Activated CD4-positive, alpha-beta T cell treated with anti-CD3 and anti-CD28 coated beads, Interleukin-10, Interleukin-2, amounts not matched to agents 100 ng/mL and 50 ng/mL, durations not matched to agents 16 hours and 8 hours (primary cell): ENCODE measurements around the gene VAV2.
"Not testable (repeated sequence)": the region's sequence is repeated elsewhere in the genome, so short reads cannot be mapped to it uniquely, and the experiment has no call there.

Experiments used
- DNase-seq: peaks from one replicate; pipeline ENCODE4 v3.0.0-alpha.2; 2020

VAV2 gene

GRCh38 chr9:133761641-133762248, 230.4 kb downstream of the VAV2 start:
- no peak for DNase-seq

- no peak for DNase-seq
Measured at GRCh38 chr9:133760713-133761290, 231.3 kb downstream of the VAV2 start.

- no peak for DNase-seq
Measured at GRCh38 chr9:133759946-133760345, 232.2 kb downstream of the VAV2 start.

GRCh38 chr9:133759146-133759900, 232.8 kb downstream of the VAV2 start:
- no peak for DNase-seq

DNA sequence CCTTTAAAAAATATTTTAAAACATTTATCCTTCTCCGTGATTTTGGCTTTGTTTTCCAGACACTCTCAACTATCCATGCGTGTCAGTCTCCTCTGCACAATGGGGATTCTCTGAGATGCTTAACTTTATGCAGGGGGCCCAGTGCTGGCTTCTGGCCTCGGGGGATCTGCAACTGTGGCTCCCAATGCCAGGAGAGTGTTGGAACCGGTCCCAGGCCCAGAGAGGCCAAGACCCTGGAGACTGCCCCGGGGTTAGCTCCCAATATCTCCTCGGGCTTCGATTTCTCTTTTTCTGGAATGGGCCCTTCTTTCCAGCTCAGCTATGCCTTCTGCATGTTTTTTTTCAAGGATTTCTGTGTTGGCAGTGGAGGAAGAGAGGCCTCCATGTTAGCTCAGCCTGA, 233.9 kb downstream of the VAV2 start:
- DNase-seq = no peak

DNA sequence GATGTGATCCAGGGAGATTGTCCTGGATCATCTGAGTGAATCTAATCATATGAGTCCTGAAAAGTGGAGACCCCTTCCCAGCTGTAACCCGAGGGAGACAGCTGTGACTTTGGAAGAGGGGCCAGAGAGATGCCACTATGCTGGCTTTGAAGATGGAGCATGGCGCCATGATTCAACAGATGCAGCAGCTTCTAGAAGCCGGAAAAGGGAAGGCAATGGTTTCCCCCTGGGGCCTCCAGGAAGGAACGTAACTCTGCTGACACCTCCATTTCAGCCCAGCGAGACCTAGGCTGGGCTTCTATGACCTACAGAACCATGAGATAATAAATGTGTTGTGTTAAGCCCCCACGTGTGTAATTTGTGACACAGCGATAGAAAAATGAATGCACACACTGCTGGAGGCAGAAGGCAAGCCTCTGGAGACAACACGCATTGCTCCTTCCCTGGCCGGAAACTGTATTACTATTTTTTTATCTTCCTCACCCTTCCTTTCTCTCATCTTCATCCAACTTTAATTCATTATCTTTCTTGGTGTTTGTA, 237.4 kb downstream of the VAV2 start:
- no peak for DNase-seq

GRCh38 chr9:133754187-133754586, 237.9 kb downstream of the VAV2 start:
- DNase-seq = no peak

- DNase-seq = no peak
Measured at GRCh38 chr9:133752739-133753446, 239.2 kb downstream of the VAV2 start.

DNA sequence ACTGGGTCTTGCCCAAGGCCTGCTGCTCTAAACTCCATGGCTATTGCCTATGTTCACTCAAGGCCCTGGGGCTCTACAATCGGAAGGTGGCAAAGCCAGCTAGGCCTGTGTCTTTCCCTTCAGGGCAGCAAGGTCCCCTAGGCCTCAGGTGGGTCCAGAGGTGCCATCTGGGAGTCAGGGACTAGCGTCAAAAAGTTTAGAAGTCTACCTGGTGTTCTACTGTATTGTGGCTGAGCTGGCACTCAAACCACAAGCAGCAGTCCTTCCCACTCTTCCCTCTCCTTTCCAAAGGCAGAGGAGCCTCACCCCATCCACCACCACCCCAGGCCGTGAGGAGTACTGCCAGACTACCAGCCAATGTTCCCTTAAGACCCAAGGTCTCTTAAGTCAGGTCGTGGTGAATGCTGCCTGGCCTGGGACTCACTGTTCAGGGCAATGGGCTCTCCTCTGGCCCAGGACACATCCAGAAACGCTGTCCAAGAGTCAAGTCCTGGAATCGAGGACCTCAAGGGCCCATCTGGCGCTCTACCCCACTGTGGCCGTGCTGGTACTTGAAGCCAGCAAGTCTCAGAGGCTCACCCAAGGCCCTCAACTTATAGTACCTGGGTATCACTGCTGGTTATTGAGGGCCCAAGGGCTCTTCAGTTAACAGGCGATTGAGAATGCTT, 241.0 kb downstream of the VAV2 start:
- DNase-seq = no peak

DNA sequence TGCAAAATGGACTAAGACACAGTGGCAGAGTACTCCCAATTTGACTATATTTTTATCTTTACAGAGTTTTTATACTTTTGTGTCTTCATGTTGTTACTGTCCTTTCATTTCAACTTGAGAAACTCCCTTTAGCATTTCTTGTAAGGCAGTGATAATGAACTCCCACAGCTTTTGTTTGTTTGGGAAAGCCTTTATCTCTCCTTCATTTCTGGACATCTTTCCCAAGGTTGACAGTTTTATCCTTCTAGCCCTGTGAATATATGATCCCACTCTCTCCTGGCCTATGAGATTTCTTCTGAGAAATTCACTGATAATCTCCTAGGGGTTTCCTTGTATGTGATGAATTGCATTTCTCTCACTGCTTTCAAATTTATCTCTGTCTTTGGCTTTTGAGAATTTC, 244.8 kb downstream of the VAV2 start:
- no peak for DNase-seq

DNA sequence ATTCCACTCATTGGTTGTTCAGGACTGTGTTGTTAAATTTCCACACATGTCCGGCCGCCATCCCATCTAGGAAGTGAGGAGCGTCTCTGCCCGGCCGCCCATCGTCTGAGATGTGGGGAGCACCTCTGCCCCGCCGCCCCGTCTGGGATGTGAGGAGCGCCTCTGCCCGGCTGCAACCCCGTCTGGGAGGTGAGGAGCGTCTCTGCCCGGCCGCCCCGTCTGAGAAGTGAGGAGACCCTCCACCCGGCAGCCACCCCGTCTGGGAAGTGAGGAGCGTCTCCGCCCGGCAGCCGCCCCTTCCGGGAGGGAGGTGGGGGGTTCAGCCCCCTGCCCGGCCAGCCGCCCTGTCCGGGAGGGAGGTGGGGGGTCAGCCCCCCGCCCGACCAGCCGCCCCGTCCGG, 247.6 kb downstream of the VAV2 start:
- not testable (repeated sequence) for DNase-seq

- peak; percentile 69 for DNase-seq
Measured at GRCh38 chr9:133742849-133743444, 249.2 kb downstream of the VAV2 start.

- DNase-seq = no peak
Measured at GRCh38 chr9:133742251-133742650, 249.9 kb downstream of the VAV2 start.

DNA sequence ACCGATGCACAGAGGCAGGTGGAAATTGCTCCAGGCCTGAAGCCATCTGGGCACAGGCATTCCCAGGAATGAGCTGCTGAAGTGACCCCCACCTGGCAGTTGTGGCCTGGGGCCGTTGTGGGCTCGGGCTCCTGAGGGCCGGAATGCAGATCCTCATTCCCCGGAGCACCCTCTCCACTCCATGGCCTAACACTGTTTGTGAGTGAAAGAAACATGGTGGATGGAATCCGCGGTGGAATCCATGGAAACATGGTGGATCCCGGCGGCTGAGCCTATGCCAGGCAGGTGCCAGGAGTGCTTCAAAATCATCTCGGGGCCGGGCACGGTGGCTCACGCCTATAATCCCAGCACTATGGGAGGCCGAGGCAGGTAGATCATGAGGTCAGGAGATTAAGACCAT, 250.4 kb downstream of the VAV2 start:
- no peak for DNase-seq

DNA sequence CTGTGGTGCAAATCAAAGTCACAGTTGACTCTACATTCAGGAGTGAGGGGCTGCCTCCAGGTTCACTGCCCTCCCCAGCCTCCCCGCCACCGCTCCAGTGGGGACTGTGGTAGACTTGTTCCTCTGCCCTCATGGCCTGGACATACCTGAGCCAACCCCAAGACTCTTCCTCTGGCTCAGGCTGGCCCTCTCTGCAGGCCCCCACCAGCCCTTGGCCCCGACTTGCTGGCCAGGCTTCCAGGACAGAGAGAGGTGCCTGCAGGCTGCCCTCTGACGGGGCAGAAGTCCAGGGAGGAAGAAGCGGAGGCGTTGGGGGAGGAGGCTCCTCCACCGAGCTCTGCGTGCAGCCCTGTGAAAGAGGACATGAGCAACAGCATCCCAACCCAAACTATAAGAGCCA, 251.2 kb downstream of the VAV2 start:
- no peak for DNase-seq

- no peak for DNase-seq
Measured at GRCh38 chr9:133739408-133740280, 252.5 kb downstream of the VAV2 start.

DNA sequence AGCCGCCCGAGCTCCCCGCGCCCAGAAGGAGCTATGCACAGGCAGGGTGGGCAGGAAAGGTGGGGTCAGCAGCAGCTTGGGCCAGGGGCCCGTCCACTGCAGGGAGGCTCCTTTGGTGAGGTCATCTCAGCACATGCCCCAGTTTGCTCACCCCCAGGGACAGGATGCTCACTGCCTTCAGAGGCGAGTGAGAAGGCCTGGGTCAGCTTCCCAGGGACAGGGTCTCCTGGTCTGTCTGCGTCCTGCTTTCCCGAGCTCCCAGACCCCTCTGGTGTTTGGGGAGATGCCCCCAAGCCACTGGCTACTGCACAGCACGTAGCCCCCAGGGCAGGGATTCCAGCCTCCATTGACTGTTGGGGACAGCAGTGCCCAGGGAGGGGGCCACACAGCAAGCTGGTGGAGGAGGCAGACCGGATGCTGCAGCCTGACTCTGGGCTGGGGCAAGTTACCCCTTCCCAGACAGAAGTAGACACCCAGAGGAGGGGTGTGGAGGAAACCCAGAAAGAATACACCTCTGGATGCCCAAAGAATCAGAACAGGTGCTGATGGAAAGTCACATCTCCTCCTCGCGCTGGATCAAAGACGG, 253.4 kb downstream of the VAV2 start:
- no peak for DNase-seq

DNA sequence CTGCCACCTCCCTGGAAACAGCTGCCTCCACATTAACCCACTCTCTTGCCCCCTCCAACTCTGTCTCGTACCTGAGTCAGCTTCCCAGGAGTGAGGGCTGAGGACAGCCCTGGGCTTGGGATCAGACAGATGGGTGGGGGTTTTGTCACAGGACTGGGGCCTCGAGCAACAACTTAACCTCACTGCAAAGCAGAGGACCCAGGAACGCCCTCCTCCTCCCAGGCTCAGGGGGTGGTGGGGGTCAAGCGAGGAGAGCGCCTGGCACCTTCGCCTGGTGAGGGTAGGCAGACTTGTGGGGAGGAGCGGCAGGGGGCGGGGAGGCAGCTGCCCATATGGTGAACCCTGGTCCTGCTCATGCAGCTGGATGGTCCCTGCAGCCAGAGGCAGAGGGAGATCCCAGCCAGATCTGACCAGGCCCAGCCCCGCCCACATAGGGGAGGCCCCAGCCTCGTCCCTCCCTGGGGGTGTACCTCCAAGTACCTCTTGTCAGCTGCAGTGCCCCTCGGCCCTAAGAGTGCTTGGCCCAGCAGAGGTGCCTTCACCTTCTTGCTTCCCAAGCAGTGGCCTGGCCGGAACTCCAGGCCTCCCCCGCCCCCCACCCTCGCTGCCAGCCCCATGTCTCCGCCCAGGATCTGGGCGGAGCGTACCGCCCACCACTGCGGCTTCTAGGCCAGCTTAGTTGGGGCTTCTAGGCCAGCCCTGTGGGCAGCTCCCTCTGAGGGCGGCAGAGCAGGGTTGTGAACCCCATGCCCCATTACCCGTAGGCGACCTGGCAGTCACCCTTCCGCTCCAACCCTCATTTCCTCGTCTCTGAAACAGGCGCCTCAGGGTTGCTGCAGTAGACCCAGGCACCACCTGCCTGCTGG, 254.1 kb downstream of the VAV2 start, which contains the start of gene SARDH:
Gene SARDH, minus strand, starts transcription at position 579 of the 866 bp plus-strand sequence. CDS start 4,179 bp downstream, outside the sequence.
- peak; percentile 23 for DNase-seq

GRCh38 chr9:133737071-133737773, 254.9 kb downstream of the VAV2 start:
- DNase-seq = no peak
